COR-L47 (cell line): Measurements from ENCODE around the gene UBE2E2.

Source experiments
- DNase-seq: peaks from one replicate; lab custom pipeline; 2025; lab: John Stamatoyannopoulos, UW

The UBE2E2 gene

GRCh38 chr3:23537101-23537551 lies 334.0 kb downstream of the UBE2E2 start:
- DNase-seq = no peak

DNA sequence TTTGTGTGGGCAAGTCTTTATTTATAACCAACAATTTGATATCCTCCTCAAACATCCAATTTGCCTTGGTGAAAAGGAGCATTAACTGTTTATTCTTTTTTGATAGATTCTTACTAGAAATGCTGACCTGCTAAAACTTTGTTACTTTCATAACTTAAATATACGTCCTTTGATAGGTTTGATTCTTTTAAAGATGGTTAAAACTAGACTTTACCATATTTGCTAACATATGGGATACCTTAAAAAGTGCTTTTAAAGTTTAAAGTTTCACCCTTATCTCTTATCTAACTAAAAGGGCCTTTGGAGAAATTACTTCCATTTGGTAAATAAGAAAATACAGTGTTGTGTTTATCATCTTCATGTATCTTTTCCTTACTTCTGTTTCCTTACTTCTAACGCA lies 336.1 kb downstream of the UBE2E2 start:
- DNase-seq = no peak

- no peak for DNase-seq
These were observed 337.5 kb downstream of the UBE2E2 start for GRCh38 chr3:23540600-23540999.

GRCh38 chr3:23542079-23542478 lies 339.0 kb downstream of the UBE2E2 start:
- no peak for DNase-seq

DNA sequence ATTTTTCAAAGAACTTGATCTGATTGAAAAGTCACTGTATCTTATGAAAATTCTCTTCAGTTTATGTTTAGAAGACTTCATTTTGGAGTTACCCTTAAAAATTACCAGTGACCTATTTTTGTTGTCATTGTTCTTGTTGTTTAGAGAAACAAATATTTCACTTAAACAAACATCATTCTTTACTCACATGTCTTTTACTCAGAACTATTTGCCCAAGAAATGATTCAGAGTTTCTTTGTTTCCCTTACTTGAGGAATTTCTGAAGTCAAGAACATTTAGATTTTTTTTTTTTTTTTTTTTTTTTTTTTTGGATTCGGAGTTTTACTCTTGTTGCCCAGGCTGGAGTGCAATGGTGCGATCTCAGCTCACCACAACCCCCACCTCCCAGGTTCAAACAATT lies 343.1 kb downstream of the UBE2E2 start:
- no peak for DNase-seq

DNA sequence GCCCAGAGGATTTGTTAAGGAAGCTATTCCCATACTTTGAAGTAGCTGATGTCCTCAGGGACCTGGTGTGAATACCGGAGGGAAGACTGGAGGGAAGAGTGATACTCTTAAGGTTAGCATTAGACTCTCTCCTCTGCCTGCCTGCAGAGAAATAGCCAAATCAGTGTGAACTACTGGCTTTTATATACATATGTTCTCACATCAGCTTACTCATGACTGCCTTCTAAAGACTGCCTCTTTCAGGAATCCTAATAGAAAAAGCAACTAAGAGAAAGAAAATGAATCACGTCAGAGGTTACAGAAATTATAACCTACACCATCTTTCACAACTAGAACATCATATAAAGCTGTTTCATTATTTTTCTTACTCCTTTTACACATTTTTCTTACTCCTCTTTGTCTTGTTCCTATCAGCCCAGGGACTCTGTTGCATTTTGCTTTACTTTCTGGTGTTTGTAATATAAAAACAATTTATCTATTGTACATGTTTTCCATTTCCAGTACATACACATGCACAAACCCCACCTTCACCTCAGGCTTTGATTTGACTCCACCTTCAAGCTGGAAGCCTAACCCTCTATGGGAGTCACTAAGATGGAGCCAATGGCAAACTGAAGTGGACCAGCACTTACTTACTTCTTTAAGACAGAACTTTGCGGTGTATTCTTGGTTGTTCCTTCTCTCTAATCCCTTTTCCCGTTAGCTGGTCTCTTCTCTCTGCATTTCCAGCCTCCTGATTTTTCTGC lies 345.0 kb downstream of the UBE2E2 start:
- DNase-seq = no peak

- DNase-seq = no peak
These were observed 345.6 kb downstream of the UBE2E2 start for GRCh38 chr3:23548706-23549105.

- DNase-seq = no peak
These were observed 346.2 kb downstream of the UBE2E2 start for GRCh38 chr3:23549148-23549910.

DNA sequence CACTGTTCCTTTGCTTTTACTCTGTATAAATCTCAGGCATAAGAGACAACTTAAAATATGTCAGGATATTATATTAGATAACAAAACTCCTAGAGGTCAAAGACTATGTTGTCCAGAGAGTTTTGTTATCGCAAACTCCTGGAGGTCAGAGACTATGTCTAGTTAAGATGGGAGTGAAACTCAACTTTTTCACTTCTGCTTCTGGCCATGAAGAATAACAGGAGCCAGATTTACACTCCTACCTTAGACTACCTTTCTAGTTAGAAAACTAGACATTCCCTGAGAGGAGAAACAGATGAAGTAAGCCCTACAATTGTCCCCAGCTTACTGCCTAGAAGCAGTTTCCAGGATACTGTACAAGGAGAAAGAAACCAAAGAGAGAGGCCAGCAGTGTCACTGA lies 347.3 kb downstream of the UBE2E2 start:
- no peak for DNase-seq

DNA sequence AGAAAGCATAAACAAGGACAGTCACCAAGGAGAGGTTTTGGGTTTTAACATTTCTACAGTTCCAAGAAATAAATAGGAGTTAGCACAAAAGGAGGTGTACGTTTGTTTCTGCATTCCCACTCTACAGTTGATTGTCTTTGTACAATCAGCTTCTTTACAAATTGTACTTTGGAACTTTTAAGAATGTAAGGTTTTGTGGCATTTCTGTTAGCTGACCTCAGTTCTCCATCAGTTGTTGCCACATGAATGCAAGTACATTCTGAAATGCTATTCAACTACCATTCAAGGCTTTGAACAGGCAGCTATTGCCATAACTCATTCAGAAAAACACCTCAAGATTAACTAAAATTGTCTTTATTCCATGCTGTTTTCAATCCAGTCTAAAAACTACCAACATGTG lies 349.4 kb downstream of the UBE2E2 start:
- no peak for DNase-seq

GRCh38 chr3:23553353-23553752 lies 350.2 kb downstream of the UBE2E2 start:
- no peak for DNase-seq

DNA sequence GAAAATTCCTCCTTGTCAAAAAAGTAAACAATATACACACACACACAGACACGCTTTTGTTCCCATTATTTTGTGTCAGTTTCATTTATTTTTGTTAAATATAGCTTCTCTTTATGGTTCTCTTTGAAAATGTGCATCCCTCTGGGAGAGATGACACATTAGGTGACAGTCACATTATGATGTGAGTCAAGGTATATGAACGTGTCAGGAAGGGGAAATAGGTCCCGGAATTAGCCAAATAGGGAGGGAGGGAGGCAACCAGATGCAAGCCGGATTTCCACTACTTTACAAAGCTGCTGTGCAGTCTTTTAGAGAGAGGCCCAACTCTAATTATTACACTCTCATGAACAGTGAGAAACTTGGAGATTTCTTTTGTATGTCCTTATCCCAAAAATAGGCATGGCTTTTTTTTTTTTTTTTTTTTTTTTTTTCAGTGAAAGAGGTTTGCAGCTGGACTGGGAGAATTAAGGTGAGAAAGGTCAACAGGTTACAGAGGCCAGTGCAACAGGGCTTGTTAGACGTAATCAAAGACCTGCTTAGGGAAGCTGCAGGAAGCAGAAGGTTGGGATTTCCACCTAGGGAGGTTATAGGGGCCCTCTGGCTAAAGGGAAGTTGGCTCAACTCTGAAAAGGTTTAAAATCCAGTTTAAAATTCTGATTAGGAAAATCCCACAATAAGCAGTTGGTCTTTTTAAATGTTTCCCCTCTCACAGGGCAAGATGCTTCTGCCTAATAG lies 362.1 kb downstream of the UBE2E2 start:
- DNase-seq = no peak

DNA sequence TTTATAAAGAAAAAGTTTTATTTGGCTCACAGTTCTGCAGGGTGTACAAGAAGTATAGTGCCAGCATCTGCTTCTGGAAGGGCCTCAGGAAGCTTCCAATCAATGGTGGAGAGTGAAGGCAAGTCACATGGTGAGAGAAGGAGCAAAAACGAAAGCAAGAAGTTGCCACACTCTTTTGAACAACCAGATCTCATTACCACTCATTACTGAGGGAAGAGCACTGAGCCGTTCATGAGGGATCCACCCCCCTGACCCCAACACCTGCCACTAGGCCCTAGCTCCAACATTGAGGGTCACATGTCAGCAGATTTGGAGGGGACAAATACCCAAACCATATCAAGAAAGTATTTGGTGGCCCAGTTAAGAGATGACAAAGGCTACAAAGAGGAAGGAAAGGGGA lies 363.4 kb downstream of the UBE2E2 start:
- no peak for DNase-seq

- DNase-seq = no peak
These were observed 364.8 kb downstream of the UBE2E2 start for GRCh38 chr3:23567917-23568316.

DNA sequence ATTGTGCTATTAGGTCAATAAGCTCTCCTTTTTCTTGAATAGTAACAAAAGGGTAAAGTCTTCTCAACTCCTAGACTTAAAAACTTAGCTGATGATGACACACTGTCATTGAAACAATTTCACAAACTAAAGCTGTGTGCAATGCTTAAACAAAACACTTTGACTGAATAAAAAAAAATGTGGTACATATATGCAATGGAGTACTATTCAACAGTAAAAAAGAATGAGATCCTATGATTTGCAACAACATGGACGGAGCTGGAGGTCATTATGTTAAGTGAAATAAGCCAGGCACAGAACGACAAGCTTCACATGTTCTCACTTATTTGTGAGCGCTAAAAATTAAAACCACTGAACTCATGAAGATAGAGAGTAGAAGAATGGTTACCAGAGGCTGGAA lies 370.7 kb downstream of the UBE2E2 start:
- DNase-seq = no peak

DNA sequence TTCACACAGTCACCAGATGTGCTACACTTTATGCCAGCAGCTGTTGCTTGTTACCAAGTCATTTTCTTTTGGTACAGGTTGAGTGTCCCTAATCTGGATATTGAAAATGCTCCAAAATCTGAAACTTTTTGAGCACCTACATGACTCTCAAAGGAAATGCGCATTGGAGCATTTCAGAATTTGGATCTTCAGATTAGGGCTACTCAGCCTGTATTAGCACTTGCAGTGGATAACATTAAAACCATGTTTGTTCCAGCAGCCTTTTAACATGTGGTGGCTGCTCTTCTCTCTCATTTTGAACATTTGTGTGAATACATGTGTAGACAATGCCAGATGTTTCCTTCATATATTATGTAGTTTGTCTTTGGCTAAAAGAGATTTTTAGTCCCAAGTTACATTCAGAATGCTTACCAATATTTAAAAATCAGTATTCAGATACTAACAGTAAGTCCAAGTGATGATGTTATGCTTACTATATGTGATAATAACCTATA lies 371.7 kb downstream of the UBE2E2 start:
- DNase-seq = no peak

DNA sequence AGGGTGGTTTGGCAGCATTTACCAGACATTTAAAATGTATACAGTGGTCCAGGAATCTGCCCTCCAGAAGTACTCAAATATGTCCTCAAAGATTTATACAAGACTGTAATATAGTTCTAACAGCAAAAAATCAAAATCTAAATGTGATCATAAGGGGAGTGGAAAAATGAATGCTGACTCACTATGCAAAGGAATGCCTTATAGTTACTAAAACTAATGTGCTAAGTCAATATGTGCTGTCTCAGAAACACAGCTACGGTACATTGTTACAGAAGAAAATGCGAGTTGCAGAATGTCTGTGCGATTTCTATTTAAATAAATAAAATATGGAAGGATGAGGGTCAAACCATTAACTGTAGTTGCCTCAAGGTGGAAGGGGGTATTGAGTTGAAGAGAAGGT lies 372.6 kb downstream of the UBE2E2 start:
- no peak for DNase-seq

GRCh38 chr3:23576379-23576959 lies 373.3 kb downstream of the UBE2E2 start:
- no peak for DNase-seq

- DNase-seq = no peak
These were observed 377.1 kb downstream of the UBE2E2 start for GRCh38 chr3:23580096-23580713.

DNA sequence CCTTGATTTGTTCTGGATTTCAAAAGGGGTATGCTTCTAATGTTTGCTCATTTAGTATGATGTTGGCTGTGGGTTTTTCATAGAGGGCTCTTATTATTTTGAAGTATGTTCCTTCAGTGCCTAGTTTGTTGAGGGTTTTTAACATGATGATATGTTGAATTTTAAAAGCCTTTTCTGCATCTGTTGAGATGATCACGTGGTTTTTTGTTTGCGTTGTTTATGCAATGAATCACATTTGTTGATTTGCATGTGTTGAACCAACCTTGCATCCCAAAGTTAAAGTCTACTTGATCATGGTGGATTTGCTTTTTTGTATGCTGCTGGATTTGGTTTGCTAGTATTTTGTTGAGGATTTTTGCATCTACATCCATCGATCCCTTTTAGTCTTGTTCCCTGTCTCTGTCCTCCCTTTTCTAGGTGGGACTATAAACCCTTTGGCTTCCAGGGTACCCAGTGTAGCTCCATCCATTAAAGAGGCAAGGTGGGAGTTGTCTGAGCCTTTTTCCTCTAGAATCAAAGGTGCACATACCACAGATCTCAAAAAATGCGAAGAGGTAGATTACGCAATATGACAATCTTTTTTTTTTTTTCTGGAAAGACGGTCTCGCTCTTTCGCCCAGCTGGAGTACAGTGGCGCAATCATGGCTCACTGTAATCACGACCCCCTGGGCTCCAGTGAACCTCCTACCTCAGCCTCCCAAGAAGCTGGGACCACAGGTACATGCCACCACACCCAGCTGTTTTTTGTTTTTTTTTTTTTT lies 381.0 kb downstream of the UBE2E2 start:
- no peak for DNase-seq

DNA sequence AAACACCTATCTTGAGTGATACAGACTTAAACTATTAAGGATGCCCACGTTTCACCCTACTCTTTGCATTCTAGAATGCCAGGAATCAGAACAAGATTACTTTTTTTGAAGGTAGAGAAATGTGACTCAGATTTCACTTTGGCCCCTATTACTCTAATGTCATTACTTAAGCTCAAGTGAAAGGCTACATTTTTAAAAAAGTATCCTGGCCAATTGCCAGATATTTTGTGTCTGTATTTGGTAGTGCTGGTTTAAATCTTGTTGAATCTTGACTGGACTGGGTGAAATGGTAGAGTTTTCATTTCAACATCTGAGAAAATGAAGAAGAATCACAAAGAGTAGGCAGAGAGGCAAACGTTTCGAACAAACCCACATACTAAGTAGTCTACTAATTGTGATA lies 384.4 kb downstream of the UBE2E2 start:
- no peak for DNase-seq
